ENCODE results near the gene PPP4R1.
"Not testable (repeated sequence)": the region's sequence is repeated elsewhere in the genome, so short reads cannot be mapped to it uniquely, and the experiment has no call there.

Gene PPP4R1

GRCh38 chr18:9629709-9630108, 15.3 kb upstream of the PPP4R1 start:
- no peak for DNase-seq

- DNase-seq = no peak
These were observed 14.6 kb upstream of the PPP4R1 start for GRCh38 chr18:9628984-9629383.

GRCh38 chr18:9627642-9628041, 13.3 kb upstream of the PPP4R1 start:
- DNase-seq = no peak

- DNase-seq = no peak
These were observed 5.6 kb upstream of the PPP4R1 start for GRCh38 chr18:9619990-9620389.

GRCh38 chr18:9619545-9619944, 5.2 kb upstream of the PPP4R1 start:
- no peak for DNase-seq

- no peak for DNase-seq
These were observed 4.7 kb upstream of the PPP4R1 start for GRCh38 chr18:9619056-9619455.

- DNase-seq = no peak
These were observed 2.7 kb upstream of the PPP4R1 start for GRCh38 chr18:9617006-9617542.

- DNase-seq = no peak
These were observed 1.7 kb upstream of the PPP4R1 start for GRCh38 chr18:9616049-9616448.

- DNase-seq = no peak
These were observed 980 bp upstream of the PPP4R1 start for GRCh38 chr18:9615280-9615797.

- DNase-seq = peak; percentile 38
These were observed 584 bp downstream of the PPP4R1 start for GRCh38 chr18:9613550-9614400.

- DNase-seq = no peak
These were observed 1.4 kb downstream of the PPP4R1 start for GRCh38 chr18:9612977-9613376.

- DNase-seq = peak; percentile 41
These were observed 2.0 kb downstream of the PPP4R1 start for GRCh38 chr18:9612215-9612830.

GRCh38 chr18:9609190-9609589, 5.2 kb downstream of the PPP4R1 start:
- DNase-seq = no peak

GRCh38 chr18:9608728-9609127, 5.6 kb downstream of the PPP4R1 start:
- no peak for DNase-seq

- no peak for DNase-seq
These were observed 6.1 kb downstream of the PPP4R1 start for GRCh38 chr18:9608298-9608697.

- not testable (repeated sequence) for DNase-seq
These were observed 7.2 kb downstream of the PPP4R1 start for GRCh38 chr18:9607111-9607510.

- DNase-seq = no peak
These were observed 8.3 kb downstream of the PPP4R1 start for GRCh38 chr18:9606039-9606438.

GRCh38 chr18:9604348-9604747, 10.0 kb downstream of the PPP4R1 start:
- DNase-seq = no peak

GRCh38 chr18:9599328-9599727, 15.0 kb downstream of the PPP4R1 start:
- DNase-seq = no peak

- DNase-seq = no peak
These were observed 16.8 kb downstream of the PPP4R1 start for GRCh38 chr18:9597609-9598008.

GRCh38 chr18:9596843-9597526, 17.4 kb downstream of the PPP4R1 start:
- no peak for DNase-seq

GRCh38 chr18:9596226-9596625, 18.1 kb downstream of the PPP4R1 start:
- DNase-seq = no peak

- no peak for DNase-seq
These were observed 19.3 kb downstream of the PPP4R1 start for GRCh38 chr18:9594823-9595596.

All from activated gamma-delta T cell treated with Interleukin-2 at 50 U/mL for 16 hours (primary cell).